ENCODE results near the gene KCNQ1. TPM values are rescaled to one million over a fixed set of nuclear protein-coding genes. Genes with fewer than 3 reads are reported as not detected.

KCNQ1 gene
- total RNA-seq, 2 experiments from 2014 or later, result 8.7 to 9.5 TPM

- H3K9me3 Mint-ChIP-seq, result no peaks in the 10 kb centered on the region
- ATAC-seq, result no peak
- DNase-seq, result no peak
- H3K27me3 Mint-ChIP-seq, result no peaks in the 10 kb centered on the region
- ChIA-PET POLR2A (no interaction called here), CTCF (interaction anchor here (0.8 to 1.4 kb wide), 2 partner anchors 14 to 25 kb away, joined by 3 to 4 read pairs; no protein-coding TSS in a partner anchor)
- intact Hi-C loops (cut with micrococcal nuclease), result no loop called here
- no peaks in the 10 kb centered on the region for H3K36me3 Mint-ChIP-seq (ENCODE audit: low read depth)
- H3K27ac Mint-ChIP-seq, result no peak overlapping the region
- peaks cover 3% of the 10 kb centered on the region for H3K4me1 Mint-ChIP-seq (ENCODE audit: low read depth)
- H3K4me3 Mint-ChIP-seq, result no peak overlapping the region
- TF ChIP-seq, protein P1, sequence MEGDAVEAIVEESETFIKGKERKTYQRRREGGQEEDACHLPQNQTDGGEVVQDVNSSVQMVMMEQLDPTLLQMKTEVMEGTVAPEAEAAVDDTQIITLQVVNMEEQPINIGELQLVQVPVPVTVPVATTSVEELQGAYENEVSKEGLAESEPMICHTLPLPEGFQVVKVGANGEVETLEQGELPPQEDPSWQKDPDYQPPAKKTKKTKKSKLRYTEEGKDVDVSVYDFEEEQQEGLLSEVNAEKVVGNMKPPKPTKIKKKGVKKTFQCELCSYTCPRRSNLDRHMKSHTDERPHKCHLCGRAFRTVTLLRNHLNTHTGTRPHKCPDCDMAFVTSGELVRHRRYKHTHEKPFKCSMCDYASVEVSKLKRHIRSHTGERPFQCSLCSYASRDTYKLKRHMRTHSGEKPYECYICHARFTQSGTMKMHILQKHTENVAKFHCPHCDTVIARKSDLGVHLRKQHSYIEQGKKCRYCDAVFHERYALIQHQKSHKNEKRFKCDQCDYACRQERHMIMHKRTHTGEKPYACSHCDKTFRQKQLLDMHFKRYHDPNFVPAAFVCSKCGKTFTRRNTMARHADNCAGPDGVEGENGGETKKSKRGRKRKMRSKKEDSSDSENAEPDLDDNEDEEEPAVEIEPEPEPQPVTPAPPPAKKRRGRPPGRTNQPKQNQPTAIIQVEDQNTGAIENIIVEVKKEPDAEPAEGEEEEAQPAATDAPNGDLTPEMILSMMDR (IDR thresholded peaks at IDR 0.05), result no peak
Observed at GRCh38 chr11:2508793-2509192, 64.0 kb downstream of the KCNQ1 start.

DNA sequence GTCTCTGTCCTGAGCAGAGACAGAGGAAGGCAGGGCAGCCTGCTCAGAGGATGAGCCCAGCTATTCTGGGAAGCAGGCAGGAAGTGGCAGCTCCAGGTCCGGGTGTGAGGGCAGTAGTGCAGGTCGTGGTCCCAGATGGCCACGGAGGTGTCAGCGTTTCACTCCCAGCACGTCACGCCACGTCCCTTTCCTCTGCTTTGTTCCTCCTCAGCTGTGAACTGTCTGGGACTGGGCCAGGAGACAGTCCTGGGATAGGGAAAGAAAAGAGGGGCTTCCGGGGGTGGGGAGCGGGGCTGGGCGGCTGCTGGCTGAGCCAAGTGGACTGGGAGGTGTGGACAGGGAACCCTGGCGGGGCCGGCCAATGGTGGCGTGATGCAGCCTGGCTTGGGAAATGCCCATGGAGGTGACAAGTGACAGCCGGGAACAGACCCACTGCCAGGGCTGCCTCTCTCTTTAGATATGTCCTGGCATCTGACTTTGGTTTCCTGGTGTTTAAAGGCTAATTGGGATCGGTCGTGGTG lies 64.7 kb downstream of the KCNQ1 start:
- Mint-ChIP-seq H3K36me3 (ENCODE audit: low read depth) (no peaks in the 10 kb centered on the region), H3K4me1 (ENCODE audit: low read depth) (peaks cover 3% of the 10 kb centered on the region), H3K4me3 (no peak overlapping the region), H3K27ac (no peak overlapping the region), H3K27me3 (no peaks in the 10 kb centered on the region), H3K9me3 (no peaks in the 10 kb centered on the region)
- intact Hi-C loops (cut with micrococcal nuclease), result no loop called here
- ChIA-PET POLR2A (no interaction called here), CTCF (interaction anchor here (1.5 to 1.9 kb wide), 2 partner anchors 21 to 23 kb away, joined by 4 to 7 read pairs; no protein-coding TSS in a partner anchor)
- no peak for ATAC-seq
- DNase-seq, result no peak
- TF ChIP-seq, protein P1 (IDR thresholded peaks at IDR 0.05), result no peak

DNA sequence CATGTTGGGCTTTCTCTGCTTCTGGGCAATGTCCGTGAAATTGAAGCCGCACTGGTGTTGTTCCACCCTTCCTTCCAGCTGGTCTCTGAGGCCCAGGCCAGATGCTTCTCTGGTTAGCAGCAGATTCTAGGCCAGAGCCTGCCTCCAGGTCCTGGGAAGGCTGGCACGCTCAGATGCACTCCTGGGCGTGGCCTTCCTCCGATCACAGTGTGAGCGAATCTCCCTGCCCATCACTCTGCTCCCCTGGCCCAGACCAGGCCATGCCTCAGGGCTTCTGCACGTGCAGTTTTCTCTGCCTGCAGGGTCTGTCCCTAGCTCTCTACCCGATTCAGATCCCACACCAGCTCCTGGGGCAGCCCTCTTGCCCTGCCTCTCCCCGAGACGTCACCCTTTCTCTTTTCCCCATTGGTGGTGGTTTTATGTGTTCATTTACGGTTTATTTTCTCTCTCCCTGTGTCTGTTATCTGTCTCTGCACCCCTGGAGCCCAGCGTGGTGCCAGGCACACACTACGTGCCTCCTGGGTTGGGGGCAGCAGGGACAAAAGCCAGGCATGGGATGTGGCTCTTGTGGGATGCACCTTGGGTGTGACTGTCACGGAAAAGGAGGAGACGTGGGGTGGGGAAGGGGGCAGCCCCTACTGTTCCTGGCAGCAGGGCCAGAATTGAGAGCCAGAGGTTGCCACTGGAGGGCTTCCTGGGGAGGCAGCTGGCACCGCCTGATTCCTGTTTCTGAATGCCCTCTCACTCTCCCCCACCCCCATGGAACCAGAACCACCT lies 66.0 kb downstream of the KCNQ1 start:
- ATAC-seq, result no peak
- no peak for DNase-seq
- ChIA-PET CTCF (interaction anchor here (1.5 to 1.9 kb wide), 2 partner anchors 20 to 22 kb away, joined by 4 to 7 read pairs; no protein-coding TSS in a partner anchor), POLR2A (no interaction called here)
- intact Hi-C loops (cut with micrococcal nuclease), result no loop called here
- Mint-ChIP-seq H3K36me3 (ENCODE audit: low read depth) (no peaks in the 10 kb centered on the region), H3K27me3 (no peaks in the 10 kb centered on the region), H3K27ac (no peak overlapping the region), H3K4me1 (ENCODE audit: low read depth) (peaks cover 3% of the 10 kb centered on the region), H3K4me3 (no peak overlapping the region), H3K9me3 (no peaks in the 10 kb centered on the region)
- TF ChIP-seq, protein P1 (IDR thresholded peaks at IDR 0.05), result no peak

DNA sequence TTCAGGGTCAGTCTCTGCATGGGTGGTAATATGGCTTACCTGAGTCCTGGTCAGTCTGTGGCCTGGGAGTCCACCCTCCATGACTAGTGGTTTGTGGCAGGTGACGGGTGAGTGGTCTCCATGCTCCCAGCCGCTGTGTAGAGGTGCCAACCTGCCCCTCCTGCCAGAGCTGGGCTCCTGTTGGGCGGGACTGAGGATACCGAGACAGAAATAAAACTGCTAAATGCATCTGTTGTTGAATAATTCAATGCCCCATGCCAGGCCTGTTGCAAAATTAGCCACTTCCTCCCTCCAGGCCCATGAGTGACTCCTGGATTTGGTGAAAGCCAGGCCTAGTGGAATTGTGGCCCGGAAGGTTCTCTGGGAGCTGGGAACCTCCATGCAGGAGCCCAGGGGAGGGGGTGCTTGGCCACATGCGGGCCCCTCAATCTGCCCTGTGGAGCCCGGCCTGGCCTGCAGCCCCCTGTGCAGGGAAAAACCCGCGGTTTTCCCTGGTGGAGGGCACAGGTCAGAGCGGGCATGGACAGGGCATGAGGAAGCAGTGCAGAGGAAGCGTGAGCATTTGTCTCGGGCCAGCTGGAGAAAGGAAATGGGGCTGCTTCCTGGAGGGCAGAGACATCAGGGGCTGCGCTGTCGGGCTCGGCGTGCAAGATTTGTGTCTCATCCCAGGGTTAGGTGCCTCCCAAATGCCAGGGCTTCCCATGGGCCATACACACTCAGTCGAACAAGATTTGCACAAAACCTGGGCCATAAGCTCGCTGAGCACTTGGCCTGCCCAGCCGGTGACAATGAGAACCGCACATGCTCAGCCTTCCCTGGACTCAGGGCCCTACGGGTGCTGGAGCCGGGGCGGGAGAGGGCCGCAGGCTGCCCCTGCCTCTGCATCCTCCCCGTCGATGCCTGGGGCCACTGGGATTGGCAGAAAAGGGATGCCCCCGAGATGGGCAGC lies 66.9 kb downstream of the KCNQ1 start:
- H3K27me3 Mint-ChIP-seq, result no peaks in the 10 kb centered on the region
- no peak overlapping the region for H3K27ac Mint-ChIP-seq
- H3K4me3 Mint-ChIP-seq, result no peak overlapping the region
- no peaks in the 10 kb centered on the region for H3K9me3 Mint-ChIP-seq
- H3K36me3 Mint-ChIP-seq (ENCODE audit: low read depth), result no peaks in the 10 kb centered on the region
- POLR2A ChIA-PET, result no interaction called here
- H3K4me1 Mint-ChIP-seq (ENCODE audit: low read depth), result peaks cover 3% of the 10 kb centered on the region
- ATAC-seq (no peak), DNase-seq (no peak)
- TF ChIP-seq, protein P1 (IDR thresholded peaks at IDR 0.05), result no peak
- CTCF ChIA-PET, result interaction anchor here (1.1 to 1.9 kb wide), 2 partner anchors 19 to 92 kb away, joined by 4 to 7 read pairs; no protein-coding TSS in a partner anchor
- intact Hi-C loops (cut with micrococcal nuclease), result no loop called here

All from activated CD8-positive, alpha-beta T cell treated with anti-CD3 and anti-CD28 coated beads for 36 hours (primary cell).